Tibial nerve (tissue), 4 donors: ENCODE results near the gene SOS1.

ENCODE experiments used
- CTCF ChIP-seq, 5 experiments: fragments of 200-600 bp in 3 of 5; fragments of 450-650 bp in 2 of 5; sonication (generic) in 3 of 5; IDR thresholded peaks; one replicate each; pipeline ENCODE4 v1.5.1; 2016 to 2019; ENCODE audit warnings: antibody characterized with exemption in 5 of 5, mild to moderate bottlenecking in 3 of 5, moderate library complexity in 2 of 5
- EP300 ChIP-seq, 2 donors: sonication (generic); formaldehyde crosslinking; IDR thresholded peaks; one replicate each; pipeline ENCODE4 v1.6.1; 2017; ENCODE audit warnings: antibody characterized with exemption in 2 of 2, mild to moderate bottlenecking in 1 of 2
- POLR2A ChIP-seq, 2 donors: fragments of 450-650 bp; IDR thresholded peaks; one replicate each; pipeline ENCODE4 v1.6.1; 2017; ENCODE audit warnings: antibody characterized with exemption in 2 of 2, mild to moderate bottlenecking in 2 of 2, moderate library complexity in 2 of 2

- TF ChIP-seq CTCF (IDR thresholded peaks at IDR 0.05) = no peak
- TF ChIP-seq POLR2A (IDR thresholded peaks at IDR 0.05) = no peak
- no peak for TF ChIP-seq EP300 (IDR thresholded peaks at IDR 0.05)
Measured at GRCh38 chr2:39124746-39125057, 3.9 kb upstream of the SOS1 start.
